KOPT-K1 (cell line): Measurements from ENCODE around the gene FUBP3.
"Not testable (repeated sequence)": the region's sequence is repeated elsewhere in the genome, so short reads cannot be mapped to it uniquely, and the experiment has no call there.

Source experiments
- H3K27ac ChIP-seq: fragments of 200-600 bp; sonication (generic); 2 replicates; pipeline ENCODE4 v1.5.1; 2016; ENCODE audit warnings: antibody characterized with exemption, mild to moderate bottlenecking, low read depth, low read length; ENCODE audit not compliant: poor library complexity, severe bottlenecking
- H3K36me3 ChIP-seq: fragments of 200-600 bp; sonication (generic); 2 replicates; pipeline ENCODE4 v1.5.1; 2017; ENCODE audit warnings: antibody characterized with exemption, mild to moderate bottlenecking, low read length, moderate library complexity; ENCODE audit not compliant: insufficient read depth
- H3K9me3 ChIP-seq: fragments of 200-600 bp; sonication (generic); 2 replicates; pipeline ENCODE4 v1.5.1; 2017; ENCODE audit warnings: antibody characterized with exemption, low read length, mild to moderate bottlenecking; ENCODE audit not compliant: insufficient read depth, poor library complexity, severe bottlenecking

Gene FUBP3

GRCh38 chr9:130685104-130685503 lies 105.7 kb downstream of the FUBP3 start:
- H3K9me3 ChIP-seq: peaks cover 8% of the 10 kb centered on the region
- no peaks in the 10 kb centered on the region for H3K36me3 ChIP-seq
- H3K27ac ChIP-seq: no peak overlapping the region

- H3K9me3 ChIP-seq, H3K27ac ChIP-seq, H3K36me3 ChIP-seq: not testable (repeated sequence)
Observed at GRCh38 chr9:130685945-130686344, 106.6 kb downstream of the FUBP3 start.

GRCh38 chr9:130687615-130688014 lies 108.2 kb downstream of the FUBP3 start:
- Histone ChIP-seq H3K36me3 (no peaks in the 10 kb centered on the region), H3K27ac (no peak overlapping the region), H3K9me3 (peaks cover 8% of the 10 kb centered on the region)
